Measurements from ENCODE around the gene PPP1R9A.

PPP1R9A gene

GRCh38 chr7:94907026-94907810, at the start of gene PPP1R9A:
TSS of gene PPP1R9A (plus strand) at chr7:94907594. CDS start at chr7:94910114, 2,520 bp downstream.
- no peaks in the 10 kb centered on the region for H4K20me1 ChIP-seq (ENCODE audit: insufficient read depth, low read length, poor library complexity, severe bottlenecking)
- TF ChIP-seq EZH2phosphoT487 (IDR thresholded peaks at IDR 0.05; ENCODE audit: borderline replicate concordance), result no peak
- TF ChIP-seq, protein P1, sequence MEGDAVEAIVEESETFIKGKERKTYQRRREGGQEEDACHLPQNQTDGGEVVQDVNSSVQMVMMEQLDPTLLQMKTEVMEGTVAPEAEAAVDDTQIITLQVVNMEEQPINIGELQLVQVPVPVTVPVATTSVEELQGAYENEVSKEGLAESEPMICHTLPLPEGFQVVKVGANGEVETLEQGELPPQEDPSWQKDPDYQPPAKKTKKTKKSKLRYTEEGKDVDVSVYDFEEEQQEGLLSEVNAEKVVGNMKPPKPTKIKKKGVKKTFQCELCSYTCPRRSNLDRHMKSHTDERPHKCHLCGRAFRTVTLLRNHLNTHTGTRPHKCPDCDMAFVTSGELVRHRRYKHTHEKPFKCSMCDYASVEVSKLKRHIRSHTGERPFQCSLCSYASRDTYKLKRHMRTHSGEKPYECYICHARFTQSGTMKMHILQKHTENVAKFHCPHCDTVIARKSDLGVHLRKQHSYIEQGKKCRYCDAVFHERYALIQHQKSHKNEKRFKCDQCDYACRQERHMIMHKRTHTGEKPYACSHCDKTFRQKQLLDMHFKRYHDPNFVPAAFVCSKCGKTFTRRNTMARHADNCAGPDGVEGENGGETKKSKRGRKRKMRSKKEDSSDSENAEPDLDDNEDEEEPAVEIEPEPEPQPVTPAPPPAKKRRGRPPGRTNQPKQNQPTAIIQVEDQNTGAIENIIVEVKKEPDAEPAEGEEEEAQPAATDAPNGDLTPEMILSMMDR (conservative IDR thresholded peaks at IDR 0.05; ENCODE audit: low read length), result no peak
- no peaks in the 10 kb centered on the region for H3K9me2 ChIP-seq (replicated peaks; ENCODE audit: low read depth, low read length)
- H3K79me2 ChIP-seq (ENCODE audit: insufficient read depth, low read length), result no peaks in the 10 kb centered on the region
- no peaks in the 10 kb centered on the region for H3F3A ChIP-seq (ENCODE audit: low read depth)
- no peak within 1 kb of the TSS for H3K4me2 ChIP-seq (ENCODE audit: low read depth, low read length, poor library complexity, severe bottlenecking)
- H3K4me1 ChIP-seq (ENCODE audit: insufficient read depth, low read length, poor library complexity, severe bottlenecking), result peaks cover 11% of the 10 kb centered on the region
- H3K36me3 ChIP-seq (ENCODE audit: insufficient read depth, low read length), result no peaks in the 10 kb centered on the region
- H2AFZ ChIP-seq (ENCODE audit: low read length), result no peak within 1 kb of the TSS
- H3K9me3 ChIP-seq (ENCODE audit: insufficient read depth, low read depth, low read length), result no peaks in the 10 kb centered on the region
- no peak within 1 kb of the TSS for H3K4me3 ChIP-seq (ENCODE audit: low read length, poor library complexity, severe bottlenecking)
- no peaks in the 10 kb centered on the region for H3K27me3 ChIP-seq (ENCODE audit: insufficient read depth, low read length, poor library complexity, severe bottlenecking)
- H3K9ac ChIP-seq (ENCODE audit: low read depth, low read length, poor library complexity, severe bottlenecking), result no peak within 1 kb of the TSS

DNA sequence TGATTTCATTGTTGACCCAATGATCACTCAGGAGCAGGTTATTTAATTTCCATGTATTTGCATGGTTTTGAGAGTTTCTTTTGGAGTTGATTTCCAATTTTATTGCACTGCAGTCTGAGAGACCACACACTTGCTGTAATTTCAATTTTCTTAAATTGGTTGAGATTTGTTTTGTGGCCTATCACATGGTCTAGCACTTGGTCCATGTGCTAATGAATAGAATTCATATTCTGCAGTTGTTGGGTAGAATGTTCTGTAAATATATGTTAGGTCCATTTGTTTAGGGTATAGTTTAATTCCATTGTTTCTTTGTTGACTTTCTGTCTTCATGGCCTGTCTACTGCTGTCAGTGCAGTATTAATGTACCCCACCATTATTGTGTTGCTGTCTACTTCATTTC, 36.3 kb upstream of the PPP1R9A start:
- Histone ChIP-seq H3F3A (ENCODE audit: low read depth) (no peaks in the 10 kb centered on the region), H3K4me2 (ENCODE audit: low read depth, low read length, poor library complexity, severe bottlenecking) (no peak overlapping the region), H3K9ac (ENCODE audit: low read depth, low read length, poor library complexity, severe bottlenecking) (no peak overlapping the region), H3K27me3 (ENCODE audit: insufficient read depth, low read length, poor library complexity, severe bottlenecking) (no peaks in the 10 kb centered on the region), H3K4me3 (ENCODE audit: low read length, poor library complexity, severe bottlenecking) (no peak overlapping the region), H3K79me2 (ENCODE audit: insufficient read depth, low read length) (no peaks in the 10 kb centered on the region), H3K36me3 (ENCODE audit: insufficient read depth, low read length) (no peaks in the 10 kb centered on the region), H3K9me3 (ENCODE audit: insufficient read depth, low read depth, low read length) (no peaks in the 10 kb centered on the region), H4K20me1 (ENCODE audit: insufficient read depth, low read length, poor library complexity, severe bottlenecking) (no peaks in the 10 kb centered on the region), H3K4me1 (ENCODE audit: insufficient read depth, low read length, poor library complexity, severe bottlenecking) (no peaks in the 10 kb centered on the region), H3K9me2 (replicated peaks; ENCODE audit: low read depth, low read length) (no peaks in the 10 kb centered on the region), H2AFZ (ENCODE audit: low read length) (no peak overlapping the region)
- no peak for TF ChIP-seq EZH2phosphoT487 (IDR thresholded peaks at IDR 0.05; ENCODE audit: borderline replicate concordance)
- TF ChIP-seq, protein P1 (conservative IDR thresholded peaks at IDR 0.05; ENCODE audit: low read length), result no peak

DNA sequence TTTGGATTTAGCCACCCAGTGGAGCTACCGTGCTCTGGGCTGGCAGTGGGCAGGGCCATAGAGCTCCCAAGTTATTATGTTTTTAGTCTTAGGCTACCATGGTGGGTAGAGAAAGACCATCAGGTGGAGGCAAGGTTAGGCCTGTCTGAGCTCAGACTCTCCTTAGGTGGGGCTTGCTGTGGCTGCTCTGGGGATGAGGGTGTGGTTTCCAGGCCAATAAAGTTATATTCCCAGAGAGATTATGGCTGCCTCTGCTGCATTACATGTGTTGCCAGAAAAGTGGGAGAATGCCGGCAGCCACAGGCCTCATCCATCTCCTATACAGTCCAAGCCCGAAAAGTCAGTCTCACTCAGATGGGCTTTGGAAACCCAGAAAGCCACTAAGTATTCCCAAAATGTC, 34.2 kb upstream of the PPP1R9A start:
- Histone ChIP-seq H4K20me1 (ENCODE audit: insufficient read depth, low read length, poor library complexity, severe bottlenecking) (no peaks in the 10 kb centered on the region), H3K79me2 (ENCODE audit: insufficient read depth, low read length) (no peaks in the 10 kb centered on the region)

More for the DNA sequence above, 34.2 kb upstream of the PPP1R9A start:
- Histone ChIP-seq H3K36me3 (ENCODE audit: insufficient read depth, low read length) (no peaks in the 10 kb centered on the region), H3K27me3 (ENCODE audit: insufficient read depth, low read length, poor library complexity, severe bottlenecking) (no peaks in the 10 kb centered on the region), H3K9ac (ENCODE audit: low read depth, low read length, poor library complexity, severe bottlenecking) (no peak overlapping the region), H3K4me3 (ENCODE audit: low read length, poor library complexity, severe bottlenecking) (no peak overlapping the region), H3K4me1 (ENCODE audit: insufficient read depth, low read length, poor library complexity, severe bottlenecking) (no peaks in the 10 kb centered on the region), H3K4me2 (ENCODE audit: low read depth, low read length, poor library complexity, severe bottlenecking) (no peak overlapping the region), H3K9me3 (ENCODE audit: insufficient read depth, low read depth, low read length) (no peaks in the 10 kb centered on the region), H3F3A (ENCODE audit: low read depth) (no peaks in the 10 kb centered on the region), H2AFZ (ENCODE audit: low read length) (no peak overlapping the region), H3K9me2 (replicated peaks; ENCODE audit: low read depth, low read length) (no peaks in the 10 kb centered on the region)
- TF ChIP-seq, protein P1 (conservative IDR thresholded peaks at IDR 0.05; ENCODE audit: low read length), result no peak
- TF ChIP-seq EZH2phosphoT487 (IDR thresholded peaks at IDR 0.05; ENCODE audit: borderline replicate concordance), result no peak
